Nephron (organoid): Measurements from ENCODE around the gene SLC38A2.

Source experiments
- H3K27ac Mint-ChIP-seq, 3 experiments: 2 replicates each; pipeline ENCODE4 v1.8.0; 2020; ENCODE audit warnings: mixed read lengths in 3 of 3, mild to moderate bottlenecking in 2 of 3, moderate library complexity in 1 of 3
- H3K27me3 Mint-ChIP-seq: 2 replicates; pipeline ENCODE4 v1.8.0; 2021; ENCODE audit warnings: low read depth, mild to moderate bottlenecking, moderate library complexity, mixed read lengths
- H3K36me3 Mint-ChIP-seq: 2 replicates; pipeline ENCODE4 v1.8.0; 2020; ENCODE audit warnings: low read depth, mixed read lengths
- H3K4me1 Mint-ChIP-seq: 2 replicates; pipeline ENCODE4 v1.8.0; 2020; ENCODE audit warnings: mixed read lengths
- H3K4me3 Mint-ChIP-seq, 3 experiments: 2 replicates each; pipeline ENCODE4 v1.8.0; 2020; ENCODE audit warnings: mild to moderate bottlenecking in 3 of 3, mixed read lengths in 3 of 3, moderate library complexity in 2 of 3
- H3K9me3 Mint-ChIP-seq: 2 replicates; pipeline ENCODE4 v1.8.0; 2020; ENCODE audit warnings: mixed read lengths
- TF ChIP-seq, protein P1 (sequence below), 3 experiments: fragments of 200-600 bp; sonication (generic); IDR thresholded peaks; one replicate each; pipeline ENCODE4 v1.5.0; 2021; ENCODE audit warnings: antibody characterized with exemption in 3 of 3; ENCODE audit not compliant: unreplicated experiment in 3 of 3

SLC38A2 gene

DNA sequence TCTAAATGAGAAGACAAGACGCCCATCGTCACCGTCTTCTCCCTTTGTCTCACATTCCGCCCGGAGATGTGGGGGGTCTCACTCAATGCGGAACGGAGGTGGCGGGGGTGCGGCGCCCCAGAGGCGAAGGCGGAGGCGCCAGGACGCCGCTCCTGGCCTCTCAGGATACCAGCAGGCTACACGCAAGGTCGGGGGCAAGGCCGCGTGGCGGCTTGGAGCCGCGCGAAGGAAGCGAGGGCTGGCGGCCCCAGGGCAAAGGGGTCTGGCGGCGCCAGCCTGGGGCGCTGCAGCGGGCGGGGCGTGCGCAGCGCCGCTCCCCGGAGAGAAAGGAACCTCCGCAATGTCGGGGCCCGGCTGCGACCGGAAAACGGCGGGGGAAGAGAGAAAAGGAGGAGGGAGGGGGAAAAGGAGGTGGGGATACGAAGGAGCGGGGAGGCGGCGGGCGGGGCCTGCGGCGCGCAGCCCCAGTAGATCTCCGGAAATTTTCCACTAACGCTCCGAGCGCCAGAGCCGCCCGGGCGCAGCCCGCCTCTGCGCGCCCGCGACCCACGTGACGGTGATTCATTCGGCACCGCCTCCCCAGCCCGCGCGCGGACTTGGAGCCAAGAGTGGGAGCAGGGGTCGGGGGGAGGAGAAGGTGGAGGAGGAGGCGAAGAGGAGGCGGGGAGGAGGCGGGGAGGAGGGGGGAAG, 10.5 kb upstream of the SLC38A2 start:
- H3K4me1 Mint-ChIP-seq, result peaks cover 37% of the 10 kb centered on the region
- H3K27ac Mint-ChIP-seq, result peak overlapping the region; percentile 97 to 100 (median 98)
- TF ChIP-seq, protein P1, sequence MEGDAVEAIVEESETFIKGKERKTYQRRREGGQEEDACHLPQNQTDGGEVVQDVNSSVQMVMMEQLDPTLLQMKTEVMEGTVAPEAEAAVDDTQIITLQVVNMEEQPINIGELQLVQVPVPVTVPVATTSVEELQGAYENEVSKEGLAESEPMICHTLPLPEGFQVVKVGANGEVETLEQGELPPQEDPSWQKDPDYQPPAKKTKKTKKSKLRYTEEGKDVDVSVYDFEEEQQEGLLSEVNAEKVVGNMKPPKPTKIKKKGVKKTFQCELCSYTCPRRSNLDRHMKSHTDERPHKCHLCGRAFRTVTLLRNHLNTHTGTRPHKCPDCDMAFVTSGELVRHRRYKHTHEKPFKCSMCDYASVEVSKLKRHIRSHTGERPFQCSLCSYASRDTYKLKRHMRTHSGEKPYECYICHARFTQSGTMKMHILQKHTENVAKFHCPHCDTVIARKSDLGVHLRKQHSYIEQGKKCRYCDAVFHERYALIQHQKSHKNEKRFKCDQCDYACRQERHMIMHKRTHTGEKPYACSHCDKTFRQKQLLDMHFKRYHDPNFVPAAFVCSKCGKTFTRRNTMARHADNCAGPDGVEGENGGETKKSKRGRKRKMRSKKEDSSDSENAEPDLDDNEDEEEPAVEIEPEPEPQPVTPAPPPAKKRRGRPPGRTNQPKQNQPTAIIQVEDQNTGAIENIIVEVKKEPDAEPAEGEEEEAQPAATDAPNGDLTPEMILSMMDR (IDR thresholded peaks at IDR 0.05; ENCODE audit: unreplicated experiment in 3 of 3), result no peak
- peaks cover 6% of the 10 kb centered on the region for H3K27me3 Mint-ChIP-seq
- H3K9me3 Mint-ChIP-seq, result peaks cover 4% of the 10 kb centered on the region
- peak overlapping the region; percentile 85 to 90 (median 86) for H3K4me3 Mint-ChIP-seq
- no peaks in the 10 kb centered on the region for H3K36me3 Mint-ChIP-seq

DNA sequence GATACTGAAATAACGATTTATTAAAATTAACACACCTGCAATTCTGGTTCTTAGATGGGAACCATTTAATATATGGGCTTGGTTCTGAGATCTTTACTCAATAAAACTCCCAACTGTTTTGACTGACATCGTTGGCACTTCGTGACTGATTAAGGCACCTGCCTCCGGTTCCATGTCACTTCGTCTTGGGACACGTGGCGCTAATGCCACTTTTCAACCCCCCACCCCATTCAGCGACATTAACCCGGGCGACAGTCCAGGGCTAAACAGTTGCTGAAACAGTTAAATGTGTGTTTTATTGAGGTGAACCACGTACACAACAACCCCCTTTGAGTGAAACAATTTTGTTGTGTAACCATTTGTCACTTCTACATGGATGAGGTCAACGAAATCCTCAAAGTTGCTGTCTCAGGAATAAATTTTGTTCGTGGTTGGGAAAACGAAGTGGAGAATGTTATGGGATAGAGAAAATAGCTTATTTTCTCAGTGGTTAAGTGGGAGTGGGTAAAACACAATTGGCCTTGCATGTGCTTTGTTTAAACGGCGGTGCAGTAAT, 9.9 kb upstream of the SLC38A2 start:
- Mint-ChIP-seq H3K27ac (peak overlapping the region; percentile 97 to 100 (median 98)), H3K27me3 (peaks cover 6% of the 10 kb centered on the region), H3K4me1 (peaks cover 31% of the 10 kb centered on the region), H3K4me3 (peak overlapping the region; percentile 85 to 90 (median 86)), H3K36me3 (no peaks in the 10 kb centered on the region), H3K9me3 (peaks cover 4% of the 10 kb centered on the region)
- TF ChIP-seq, protein P1 (IDR thresholded peaks at IDR 0.05; ENCODE audit: unreplicated experiment in 3 of 3), result no peak

DNA sequence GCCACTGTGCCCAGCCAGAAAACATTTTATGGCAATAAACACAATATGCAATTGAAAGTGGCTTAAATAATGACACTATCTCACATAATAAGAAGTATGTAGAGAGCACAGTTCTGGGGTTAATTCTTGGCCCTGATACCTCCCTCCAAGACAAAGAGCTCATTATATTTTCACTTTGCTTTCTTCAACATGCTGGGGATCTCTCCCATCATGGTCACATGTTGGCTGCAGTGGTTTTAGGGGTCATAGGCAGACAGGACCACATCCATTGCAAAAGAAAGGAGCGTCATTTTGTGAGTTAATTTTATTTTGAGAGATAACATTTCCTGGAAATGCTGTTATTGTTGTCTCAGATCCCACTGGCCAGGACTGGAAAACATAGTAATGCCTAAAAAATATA, 8.3 kb upstream of the SLC38A2 start:
- peak overlapping the region; percentile 72 to 97 (median 88) for H3K27ac Mint-ChIP-seq
- H3K36me3 Mint-ChIP-seq, result no peaks in the 10 kb centered on the region
- H3K27me3 Mint-ChIP-seq, result peaks cover 6% of the 10 kb centered on the region
- H3K4me3 Mint-ChIP-seq, result peak overlapping the region in 2 of 3 experiments; percentile 62 to 67
- peaks cover 18% of the 10 kb centered on the region for H3K4me1 Mint-ChIP-seq
- TF ChIP-seq, protein P1 (IDR thresholded peaks at IDR 0.05; ENCODE audit: unreplicated experiment in 3 of 3), result no peak
- peaks cover 4% of the 10 kb centered on the region for H3K9me3 Mint-ChIP-seq

DNA sequence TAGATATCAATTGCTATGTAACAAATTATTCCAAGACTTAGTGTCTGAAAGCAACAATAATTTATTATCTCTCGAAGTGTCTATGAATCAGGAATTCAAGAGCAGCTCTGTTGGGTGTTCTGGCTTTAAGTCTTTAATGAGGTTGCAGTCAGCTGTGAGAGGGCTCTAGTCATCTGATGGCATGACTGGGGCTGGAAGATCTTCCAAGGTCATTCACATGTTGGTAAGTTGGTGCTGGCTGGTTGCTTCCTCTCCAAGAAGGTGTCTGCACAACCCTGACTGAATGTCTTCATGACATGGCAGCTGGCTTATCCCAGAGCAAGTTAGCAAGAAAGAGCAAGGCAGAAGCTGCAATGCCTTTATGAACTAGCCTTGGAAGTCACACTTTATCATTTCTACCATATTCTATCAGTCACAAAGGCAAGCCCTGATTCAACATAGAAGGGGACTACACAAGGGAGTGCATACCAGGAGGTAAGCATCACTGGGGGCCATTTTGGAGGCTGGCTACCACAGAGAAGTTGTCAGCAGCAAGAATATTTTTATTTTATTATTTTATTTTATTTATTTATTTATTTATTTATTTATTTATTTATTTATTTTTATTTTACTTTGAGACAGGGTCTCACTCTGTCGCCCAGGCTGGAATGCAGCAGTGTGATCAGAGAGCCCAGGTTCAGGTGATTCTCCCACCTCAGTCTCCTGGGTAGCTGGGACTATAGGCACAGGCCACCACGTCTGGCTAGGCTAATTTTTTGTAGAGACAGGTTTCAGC, 7.6 kb upstream of the SLC38A2 start:
- H3K4me3 Mint-ChIP-seq, result peak overlapping the region in 2 of 3 experiments; percentile 67 to 76
- H3K9me3 Mint-ChIP-seq, result peaks cover 4% of the 10 kb centered on the region
- peaks cover 11% of the 10 kb centered on the region for H3K4me1 Mint-ChIP-seq
- H3K27ac Mint-ChIP-seq, result peak overlapping the region; percentile 74 to 97 (median 91)
- TF ChIP-seq, protein P1 (IDR thresholded peaks at IDR 0.05; ENCODE audit: unreplicated experiment in 3 of 3), result no peak
- peaks cover 6% of the 10 kb centered on the region for H3K27me3 Mint-ChIP-seq
- H3K36me3 Mint-ChIP-seq, result no peaks in the 10 kb centered on the region

DNA sequence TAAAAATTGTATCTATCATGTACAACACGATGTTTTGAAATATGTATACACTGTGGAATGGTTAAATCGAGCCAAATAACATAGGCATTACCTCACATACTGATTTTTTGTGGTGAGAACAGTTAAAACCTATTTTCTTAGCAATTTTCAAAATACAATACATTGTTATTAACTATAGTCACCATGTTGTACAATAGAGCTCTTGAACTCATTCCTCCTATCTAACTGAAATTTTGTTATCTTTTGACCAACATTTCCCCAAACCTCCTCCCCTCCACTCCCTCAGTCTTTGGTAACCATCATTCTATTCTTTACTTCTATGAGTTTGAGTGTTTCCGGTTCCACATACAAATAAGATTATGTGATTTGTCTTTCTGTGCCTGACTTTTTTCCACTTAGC, 6.8 kb upstream of the SLC38A2 start:
- peaks cover 7% of the 10 kb centered on the region for H3K4me1 Mint-ChIP-seq
- H3K27me3 Mint-ChIP-seq, result peaks cover 6% of the 10 kb centered on the region
- H3K27ac Mint-ChIP-seq, result peak overlapping the region in 2 of 3 experiments; percentile 28 to 91
- peaks cover 4% of the 10 kb centered on the region for H3K9me3 Mint-ChIP-seq
- TF ChIP-seq, protein P1 (IDR thresholded peaks at IDR 0.05; ENCODE audit: unreplicated experiment in 3 of 3), result no peak
- no peaks in the 10 kb centered on the region for H3K36me3 Mint-ChIP-seq
- peak overlapping the region in 1 of 3 experiments; percentile 9 for H3K4me3 Mint-ChIP-seq
